Stimulated activated CD4-positive, alpha-beta T cell treated with anti-CD3 and anti-CD28 coated beads, Interleukin-4, amount 100 ng/mL, for 48 hours (primary cell): ENCODE data around the gene ACADSB.

Experiments used
- DNase-seq, 2 donors: peaks; one replicate each; pipeline ENCODE4 v3.0.0-alpha.2; 2020; ENCODE audit warnings: low read depth in 2 of 2

ACADSB gene

DNA sequence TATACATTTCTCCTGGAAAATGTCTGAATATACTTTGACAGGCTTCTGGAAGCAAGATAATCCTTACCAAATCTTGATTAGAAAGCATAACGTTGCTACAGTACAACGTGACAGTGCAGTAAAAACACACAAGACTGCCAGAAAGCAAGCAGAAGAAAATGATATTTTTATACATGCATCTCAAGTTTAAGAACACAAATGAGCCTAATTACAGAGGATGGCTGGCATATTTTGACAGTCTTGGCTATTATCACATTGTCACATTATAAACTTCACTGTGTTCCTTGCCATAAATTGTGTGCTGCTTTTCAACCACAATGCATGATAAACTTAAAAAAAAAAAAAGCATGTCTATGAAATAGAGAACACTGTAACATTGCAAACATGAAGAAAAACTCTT lies 4.5 kb upstream of the ACADSB start:
- DNase-seq = no peak

DNA sequence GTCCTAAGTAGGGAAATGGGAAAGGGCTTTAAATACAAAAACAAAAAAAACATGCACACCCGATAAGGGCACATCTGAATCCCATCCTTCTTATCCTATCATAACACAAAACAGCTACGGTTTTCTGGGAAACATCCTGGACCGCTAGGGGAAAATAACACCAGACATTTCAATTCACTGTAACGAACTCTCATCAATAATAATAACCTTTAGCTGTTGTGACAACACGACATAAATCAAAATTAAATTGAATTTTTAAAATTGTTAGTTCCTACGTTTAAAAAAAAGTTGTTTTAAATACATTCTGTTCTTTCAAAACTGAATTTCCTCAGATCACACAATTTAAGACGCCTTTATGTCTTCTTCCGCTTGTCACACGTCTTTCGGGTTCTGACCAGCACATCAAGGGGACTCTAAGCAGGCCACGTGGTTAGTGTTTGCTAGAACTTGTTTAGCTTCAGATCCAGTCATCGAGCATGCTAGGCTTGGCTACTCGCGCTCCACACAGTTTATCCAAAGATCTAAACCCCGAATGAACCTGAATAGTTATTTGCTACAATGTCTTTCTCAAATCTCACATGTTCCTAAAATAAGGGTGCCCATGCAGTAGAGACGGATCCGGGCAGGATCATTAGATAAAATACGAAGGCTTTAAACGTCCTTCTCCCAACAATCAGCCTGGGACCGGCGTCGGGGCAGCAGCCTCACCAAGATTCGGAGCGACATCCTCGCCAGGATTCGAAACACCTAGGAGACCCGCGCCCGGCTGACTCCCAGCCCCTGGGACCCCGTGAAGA lies 1.1 kb upstream of the ACADSB start:
- DNase-seq = peak; percentile 8 to 16

DNA sequence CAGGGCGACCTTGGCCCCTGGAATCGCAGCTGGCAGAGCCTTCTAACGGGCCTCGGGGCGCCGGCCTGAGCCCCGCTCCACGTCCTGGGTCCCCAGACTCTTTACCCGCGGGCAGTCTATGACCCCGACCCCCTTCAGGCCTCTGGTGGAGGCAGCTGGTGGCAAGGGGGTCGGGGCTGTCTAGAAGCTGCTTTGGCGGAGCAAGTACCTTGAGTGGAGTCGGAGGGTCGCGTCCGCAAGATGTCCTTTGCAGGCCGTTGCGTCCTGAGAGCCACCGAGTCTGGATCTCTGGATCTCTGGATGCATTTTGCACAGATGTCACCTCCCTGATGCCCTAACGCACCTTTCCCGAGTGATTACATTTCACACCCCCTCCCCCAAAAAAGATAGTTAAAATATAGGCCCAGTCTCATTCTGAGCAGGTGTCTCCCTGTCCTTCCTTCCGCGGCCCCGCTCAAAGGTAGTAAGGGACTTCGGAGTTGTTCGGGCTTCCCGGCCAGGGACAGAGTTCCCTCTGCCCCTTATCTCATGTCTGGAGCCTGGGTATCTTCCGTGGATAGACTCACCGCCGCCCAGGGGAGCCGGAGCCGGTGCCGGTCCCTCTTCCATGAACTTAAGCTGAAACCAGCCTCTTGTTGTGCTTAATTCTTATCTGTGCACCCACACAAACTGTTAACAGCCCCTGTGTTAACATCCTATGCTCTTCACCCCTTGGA lies 457 bp downstream of the ACADSB start:
- no peak for DNase-seq

DNA sequence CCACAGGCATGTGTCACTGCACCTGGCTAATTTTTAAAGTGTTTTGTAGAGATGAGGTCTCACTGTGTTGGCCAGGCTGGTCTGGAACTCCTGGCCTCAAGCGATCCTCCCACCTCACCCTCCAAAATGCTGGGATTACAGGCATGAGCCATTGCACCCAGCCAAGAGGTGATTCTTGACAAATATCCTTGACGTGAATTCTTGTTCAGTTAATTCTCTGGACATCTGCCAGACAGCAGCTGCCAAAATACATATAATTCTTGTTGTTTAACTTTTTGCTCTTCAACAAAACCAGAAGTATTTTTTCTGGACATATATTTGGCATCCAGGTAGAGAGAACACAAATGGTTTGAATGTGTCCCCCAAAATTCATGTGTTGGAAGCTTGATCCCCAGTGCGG lies 3.2 kb downstream of the ACADSB start:
- no peak for DNase-seq

DNA sequence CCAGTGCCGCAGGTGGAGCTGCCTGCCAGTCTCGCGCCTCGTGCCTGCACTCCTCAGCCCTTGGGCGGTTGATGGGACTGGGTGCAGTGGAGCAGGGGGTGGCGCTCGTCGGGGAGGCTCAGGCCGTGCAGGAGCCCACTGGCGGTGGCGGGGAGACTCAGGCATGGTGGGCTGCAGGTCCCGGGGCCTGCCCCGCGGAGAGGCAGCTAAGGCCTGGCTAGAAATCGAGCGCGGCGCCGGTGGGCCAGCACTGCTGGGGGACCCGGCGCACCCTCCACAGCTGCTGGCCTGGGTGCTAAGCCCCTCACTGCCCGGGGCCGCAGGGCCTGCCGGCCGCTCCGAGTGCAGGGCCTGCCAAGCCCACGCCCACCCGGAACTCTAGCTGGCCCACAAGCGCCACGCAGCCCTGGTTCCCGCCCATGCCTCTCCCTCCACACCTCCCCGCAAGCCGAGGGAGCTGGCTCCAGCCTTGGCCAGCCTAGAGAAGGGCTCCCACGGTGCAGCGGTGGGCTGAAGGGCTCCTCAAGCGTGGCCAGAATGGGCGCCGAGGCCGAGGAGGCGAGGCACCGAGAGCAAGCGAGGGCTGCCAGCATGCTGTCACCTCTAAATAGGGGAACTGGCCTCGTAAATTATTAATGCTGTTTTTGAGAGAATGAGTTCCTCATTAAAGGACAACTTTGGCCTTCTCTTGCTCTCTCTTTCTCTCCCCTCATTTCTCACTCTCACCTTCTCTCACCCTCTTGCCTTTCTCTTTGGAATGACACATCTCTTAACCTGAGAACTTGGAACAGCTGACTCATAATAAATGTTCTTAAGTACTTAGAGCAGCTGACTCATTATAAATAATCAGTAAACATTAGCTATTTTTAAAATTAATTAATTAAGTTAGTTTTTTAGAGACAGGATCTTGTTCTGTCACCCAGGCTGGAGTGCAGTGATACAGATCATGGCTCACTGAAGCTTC lies 4.9 kb downstream of the ACADSB start:
- DNase-seq = no peak

DNA sequence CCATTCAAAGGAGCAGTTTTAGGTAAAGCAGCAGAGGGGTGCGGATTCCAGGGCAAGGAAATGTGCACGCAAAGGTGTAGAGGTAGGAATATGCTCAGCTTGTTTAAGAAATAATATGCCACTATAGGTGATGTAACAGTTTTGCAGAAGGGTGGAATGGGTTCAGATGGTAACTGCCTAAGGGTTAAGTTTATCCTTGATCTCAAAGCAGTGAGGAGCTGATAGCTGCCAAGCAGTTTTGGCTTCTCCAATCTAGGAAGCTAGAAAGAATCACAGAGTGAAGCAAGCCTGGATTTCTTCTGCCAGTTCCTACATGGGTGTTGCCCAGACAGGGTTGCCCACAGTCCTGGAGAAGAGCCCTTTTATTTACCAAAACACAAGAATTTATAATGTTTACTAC lies 6.0 kb downstream of the ACADSB start:
- no peak for DNase-seq

DNA sequence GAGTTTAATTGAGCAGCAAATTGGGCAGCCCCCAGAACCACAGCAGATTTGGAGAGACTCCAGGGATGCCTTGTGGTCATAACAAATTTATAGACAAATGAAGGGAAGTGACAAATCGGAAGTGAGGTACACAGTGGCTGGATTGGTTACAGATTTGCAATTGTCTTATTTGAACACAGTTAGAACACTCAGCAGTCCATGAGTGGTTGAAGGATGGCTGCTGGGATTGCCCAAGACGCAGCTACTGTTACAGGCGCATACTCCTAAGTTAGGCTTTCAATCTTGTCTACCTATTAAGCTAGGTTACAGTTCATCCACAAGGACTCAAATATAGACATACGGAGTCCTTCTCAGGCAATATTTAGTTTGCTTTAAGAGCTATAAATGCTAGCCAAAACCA lies 7.4 kb downstream of the ACADSB start:
- DNase-seq = no peak

DNA sequence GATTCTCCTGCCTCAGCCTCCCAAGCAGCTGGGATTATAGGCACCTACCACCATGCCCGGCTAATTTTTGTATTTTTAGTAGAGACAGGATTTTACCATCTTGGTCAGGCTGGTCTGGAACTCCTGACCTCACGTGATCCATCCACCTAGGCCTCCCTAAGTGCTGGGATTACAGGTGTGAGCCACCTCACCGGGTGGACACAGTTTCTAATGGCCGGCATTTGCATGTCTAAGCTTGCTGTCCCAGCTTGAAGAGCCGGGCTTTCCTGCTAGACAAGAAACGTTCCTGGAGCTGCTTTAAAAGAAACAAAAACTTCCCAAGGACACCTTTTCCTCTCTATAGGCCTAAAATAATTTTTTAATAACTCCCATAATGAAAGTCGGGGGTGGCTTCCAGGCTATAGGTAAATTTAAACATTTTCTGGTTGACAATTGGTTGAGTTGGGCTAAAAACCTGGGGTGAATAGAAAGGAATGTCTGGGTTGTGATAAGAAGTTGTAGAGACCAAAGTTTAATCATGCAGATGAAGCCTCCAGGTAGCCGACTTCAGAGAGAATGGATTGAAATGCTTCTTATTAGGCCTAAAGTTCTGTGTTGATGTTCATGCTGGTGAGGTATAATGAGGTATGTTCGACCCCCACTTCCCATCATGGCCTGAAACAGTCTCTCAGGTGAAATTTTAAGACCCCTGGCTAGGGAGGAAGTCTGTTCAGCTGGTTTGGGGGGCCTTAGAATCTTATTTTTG lies 8.8 kb downstream of the ACADSB start:
- no peak for DNase-seq

DNA sequence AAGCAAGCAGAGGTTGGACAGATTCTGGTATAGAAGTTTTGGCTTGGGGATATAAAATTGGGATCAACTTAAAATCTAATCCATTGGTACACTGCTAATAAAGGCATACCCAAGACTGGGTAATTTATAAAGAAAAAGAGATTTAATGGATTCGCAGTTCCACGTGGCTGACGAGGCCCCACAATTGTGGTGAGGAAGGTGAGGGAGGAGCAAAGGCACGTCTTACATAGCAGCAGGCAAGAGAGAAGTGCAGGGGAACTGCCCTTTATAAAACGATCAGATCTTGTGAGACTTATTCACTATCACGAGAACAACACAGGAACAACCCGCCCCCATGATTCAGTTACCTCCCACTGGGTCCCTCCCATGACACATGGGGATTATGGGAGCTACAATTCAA lies 9.7 kb downstream of the ACADSB start:
- no peak for DNase-seq

DNA sequence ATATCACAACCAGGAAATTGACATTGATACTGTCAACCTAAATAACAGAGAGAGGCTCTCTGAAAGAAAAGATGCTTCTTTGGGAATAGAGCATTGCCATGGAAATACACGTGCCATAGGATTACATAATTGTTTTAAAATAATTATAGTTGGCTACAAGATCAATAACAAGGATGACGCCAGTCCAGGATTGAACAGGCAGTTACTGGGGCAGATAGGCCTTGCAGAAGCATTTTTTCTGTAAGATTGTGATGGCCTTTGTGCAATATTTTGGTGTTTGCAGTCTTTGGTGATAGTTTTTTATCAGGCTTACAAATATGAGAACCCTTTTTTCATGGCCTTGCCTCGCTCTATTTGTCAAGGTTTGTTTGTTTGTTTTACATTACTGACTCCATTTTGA lies 10.5 kb downstream of the ACADSB start:
- DNase-seq = no peak

DNA sequence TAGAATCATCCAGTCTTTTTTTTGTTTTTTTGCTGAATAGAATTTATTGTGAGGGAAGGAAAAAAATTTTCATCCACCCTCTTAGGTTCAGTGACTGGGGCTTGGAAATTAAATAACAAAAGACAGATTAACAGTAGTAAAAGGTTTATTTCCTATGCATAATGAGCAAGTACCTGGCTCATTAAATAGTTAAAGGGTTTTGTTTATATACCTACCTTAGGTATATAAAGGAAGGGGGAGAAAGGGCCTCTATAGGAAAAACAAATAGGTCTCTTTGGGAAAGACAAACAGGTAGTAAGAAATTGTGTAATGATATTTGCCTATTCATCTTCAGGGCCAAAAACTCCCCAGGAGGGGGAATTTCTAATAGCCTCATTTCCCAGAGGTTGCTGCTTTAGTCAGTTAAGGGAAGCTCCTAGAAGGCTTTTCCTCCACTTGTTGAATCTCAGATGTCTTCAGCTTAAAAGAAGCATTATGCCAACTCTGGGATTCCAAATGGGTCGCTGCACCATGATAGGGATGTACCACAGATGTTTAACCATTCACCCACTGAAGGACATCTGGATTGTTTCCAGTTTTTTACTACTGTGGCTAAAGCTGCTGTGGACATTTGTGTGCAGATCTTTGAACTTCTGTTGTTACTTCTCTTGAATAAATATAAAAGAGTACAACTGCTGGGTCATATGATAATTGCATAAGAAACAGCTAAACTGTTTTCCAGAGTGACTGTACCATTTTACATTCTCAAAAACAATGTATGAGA lies 11.3 kb downstream of the ACADSB start:
- DNase-seq = no peak

DNA sequence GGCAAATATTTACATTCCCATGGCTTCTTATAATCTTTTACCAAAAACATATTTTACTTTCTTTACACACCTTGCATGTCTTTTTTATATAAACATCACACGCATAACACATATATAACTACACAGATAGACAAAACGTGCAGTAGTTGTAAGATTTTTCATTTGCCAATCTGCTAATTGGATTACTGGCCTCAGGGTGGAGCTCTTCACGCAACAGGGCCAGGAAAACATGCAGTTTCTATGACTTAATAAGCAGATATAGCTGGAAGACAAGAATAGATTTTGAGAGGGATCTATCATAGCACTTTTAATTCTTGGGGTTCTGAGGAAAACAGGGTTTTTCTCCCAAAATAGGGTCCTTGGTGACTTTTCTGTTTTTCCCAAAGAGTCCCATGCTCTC lies 12.7 kb downstream of the ACADSB start:
- DNase-seq = no peak

DNA sequence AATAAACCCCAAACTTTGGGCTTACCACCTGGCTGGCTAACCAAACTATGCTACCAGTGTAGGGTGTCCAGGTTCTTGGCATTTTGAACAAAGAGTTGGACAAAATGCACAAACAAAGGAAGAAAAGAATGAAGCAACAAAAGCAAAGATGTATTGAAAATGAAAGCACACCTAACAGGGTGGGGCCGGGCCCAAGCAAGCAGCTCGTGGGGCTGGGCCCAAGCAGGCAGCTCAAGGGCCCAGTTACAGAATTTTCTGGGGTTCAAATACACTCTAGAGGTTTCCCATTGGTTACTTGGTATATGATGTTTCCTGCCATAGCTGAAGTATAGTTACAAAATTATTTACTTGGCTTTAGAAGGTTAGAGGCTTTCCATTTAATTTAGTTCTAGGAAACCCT lies 15.7 kb downstream of the ACADSB start:
- no peak for DNase-seq

DNA sequence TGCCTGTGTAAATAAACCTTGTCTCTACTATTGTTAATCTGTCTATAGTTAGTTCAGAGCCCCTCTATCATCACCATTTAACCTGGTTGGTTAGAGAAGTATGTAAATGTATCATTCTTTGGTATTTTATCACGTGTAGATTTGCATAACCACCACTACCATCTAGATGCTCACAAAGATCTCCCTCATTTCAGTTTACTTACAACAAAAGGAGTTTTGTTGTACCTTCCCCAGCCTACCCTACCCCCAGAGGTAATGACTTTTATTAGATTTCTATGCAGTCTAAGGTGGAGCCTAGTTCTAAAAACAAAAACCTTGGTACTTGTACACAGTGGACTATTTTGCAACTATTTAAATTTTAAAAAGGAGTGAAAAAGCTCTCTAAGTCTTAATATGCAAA lies 17.5 kb downstream of the ACADSB start:
- no peak for DNase-seq

DNA sequence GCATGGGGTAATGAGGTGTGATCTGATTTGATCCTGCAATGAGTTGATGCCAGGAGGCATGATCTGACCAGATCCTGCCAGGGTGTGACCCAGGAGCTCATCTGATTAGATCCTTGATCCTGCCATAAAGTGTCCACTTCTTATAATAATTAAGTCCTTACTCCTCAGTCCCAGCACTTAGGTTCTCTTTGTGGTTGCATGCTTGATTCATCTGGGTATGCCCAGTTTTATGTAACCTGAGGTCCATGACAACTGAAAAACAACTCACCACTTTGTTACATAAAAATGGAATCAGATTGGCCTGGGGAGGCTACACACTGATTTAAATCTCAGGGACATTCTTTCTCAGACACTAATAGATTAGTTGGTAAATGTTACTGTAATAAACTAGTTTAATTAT lies 19.1 kb downstream of the ACADSB start:
- no peak for DNase-seq

DNA sequence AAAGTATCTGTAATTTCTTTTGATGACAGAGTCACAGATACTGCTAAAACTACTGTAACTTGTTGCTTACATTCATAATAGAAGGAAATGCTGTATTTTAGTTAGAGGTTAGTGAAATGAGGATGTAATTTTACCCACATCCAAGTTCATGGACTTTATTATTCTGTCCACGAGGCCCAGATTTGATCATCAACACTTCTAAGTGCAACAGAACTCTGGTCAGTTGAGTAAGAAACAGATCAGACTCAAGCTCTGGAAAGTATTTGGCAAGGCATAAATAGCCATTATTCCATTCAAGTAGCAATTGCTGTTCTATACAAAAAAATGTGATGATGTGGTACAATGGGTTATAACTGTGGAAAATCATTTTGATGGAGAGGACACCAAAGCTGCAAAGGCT lies 22.3 kb downstream of the ACADSB start:
- DNase-seq = no peak

DNA sequence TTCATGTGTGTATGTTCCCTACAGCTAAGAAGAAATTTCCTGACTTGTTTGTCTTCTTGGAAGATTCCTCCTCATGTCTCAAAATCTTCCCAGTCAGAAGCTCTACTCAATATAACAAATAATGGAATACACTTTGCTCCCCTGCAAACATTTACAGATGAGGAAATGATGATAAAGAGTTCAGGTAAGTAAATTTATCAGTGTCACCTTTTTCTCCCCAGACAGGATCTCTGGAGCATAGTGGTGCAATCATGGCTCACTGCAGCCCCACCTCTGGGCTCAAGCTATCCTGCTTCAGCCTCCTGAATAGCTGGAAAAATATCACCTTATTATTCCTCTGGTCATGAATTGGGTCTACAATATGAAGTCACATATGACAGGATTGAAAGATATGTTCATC lies 25.5 kb downstream of the ACADSB start:
- no peak for DNase-seq

DNA sequence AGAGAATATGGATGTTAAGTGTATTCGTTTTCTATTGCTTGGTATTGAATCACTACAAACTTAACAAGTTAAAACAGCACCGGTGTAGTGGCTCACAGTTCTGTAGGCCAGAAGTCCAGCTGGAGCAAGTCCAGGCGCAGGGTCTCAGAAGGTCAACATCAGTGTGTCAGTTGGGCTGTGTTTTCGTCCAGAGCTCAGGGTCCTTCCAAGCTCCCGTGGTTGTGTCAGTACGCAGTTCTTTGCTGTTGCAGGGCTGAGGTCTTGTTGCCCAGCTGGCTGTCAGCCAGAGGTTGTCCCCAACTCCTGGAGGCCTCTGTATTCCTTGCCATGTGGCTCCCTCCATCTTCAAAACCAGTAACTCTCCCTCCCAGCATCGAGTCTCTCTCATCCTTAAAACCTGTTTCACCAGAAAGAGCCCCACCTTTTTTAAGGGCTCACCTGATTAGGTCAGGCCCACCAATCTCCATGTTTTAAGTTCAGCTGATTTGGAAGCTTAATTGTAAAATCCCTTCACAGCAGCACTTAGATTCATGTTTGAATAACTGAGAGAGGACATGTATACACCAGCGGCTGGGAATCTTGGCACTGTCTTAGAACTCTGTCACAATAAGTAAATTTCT lies 26.8 kb downstream of the ACADSB start:
- DNase-seq = no peak

DNA sequence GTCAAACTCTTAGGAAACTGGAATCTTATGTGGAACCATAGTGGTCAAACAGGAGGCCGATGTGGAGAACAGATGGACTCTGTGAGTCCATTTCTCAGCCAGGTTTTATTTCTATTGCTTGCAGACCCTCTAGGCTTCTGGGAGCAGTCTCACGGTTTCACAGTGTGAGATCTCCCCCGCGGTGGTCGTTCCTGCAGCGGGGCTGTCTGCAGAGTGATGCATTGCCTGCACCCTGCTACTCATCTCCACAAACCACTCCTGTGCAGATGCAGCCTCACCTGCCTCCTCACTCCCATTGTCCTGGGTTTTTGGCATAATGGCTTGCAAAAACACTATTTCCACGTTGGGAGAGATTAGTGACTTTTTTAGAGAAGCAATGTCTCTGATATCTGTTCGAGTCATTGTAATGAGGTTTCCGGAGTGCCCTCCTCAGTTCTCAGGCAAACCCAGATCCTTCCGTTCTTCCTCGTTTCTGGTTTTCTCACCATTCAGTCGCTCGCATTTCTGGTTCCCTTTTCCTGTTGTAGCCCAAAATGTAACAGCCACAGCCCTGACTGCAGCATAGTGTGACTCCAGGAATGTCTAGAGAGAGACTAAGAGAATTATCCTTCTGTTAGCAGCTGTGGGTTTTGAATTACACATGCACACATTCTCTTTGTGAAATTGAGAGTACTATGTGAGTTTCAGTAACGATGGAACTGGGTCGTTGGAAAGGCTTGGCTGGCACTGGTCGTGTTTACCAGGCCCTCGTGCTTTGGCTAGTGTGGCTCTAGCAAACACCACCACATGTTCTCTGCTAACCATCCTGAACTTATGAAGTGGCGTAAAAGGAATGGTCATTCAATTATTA lies 30.2 kb downstream of the ACADSB start:
- no peak for DNase-seq

DNA sequence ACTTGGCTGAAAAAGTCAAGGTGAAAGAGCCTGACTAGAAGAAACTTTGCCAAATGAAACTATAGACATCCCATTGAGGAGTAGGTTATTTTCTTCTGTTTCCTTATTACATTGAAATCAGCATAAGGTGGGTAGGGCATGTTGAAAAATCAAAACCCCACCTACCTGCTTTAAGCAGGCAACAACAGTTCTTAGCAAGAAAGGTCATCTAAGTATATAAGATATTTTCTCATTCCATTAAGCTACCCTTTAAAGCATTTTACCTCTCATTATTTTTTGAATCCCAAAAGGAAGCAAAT lies 30.8 kb downstream of the ACADSB start:
- no peak for DNase-seq
